OCI-M2 (cell line): ENCODE results near the gene HSD3B1.

Experiments
- DNase-seq: peaks from one replicate; lab custom pipeline; 2025; ENCODE audit not compliant: unreplicated experiment; lab: John Stamatoyannopoulos, UW

The HSD3B1 gene

GRCh38 chr1:119506941-119507340 lies at the start of gene HSD3B1:
TSS of gene HSD3B1 (plus strand) at chr1:119507210. CDS start at chr1:119507477, 267 bp downstream.
- no peak for DNase-seq

GRCh38 chr1:119462964-119463363 lies 44.0 kb upstream of the HSD3B1 start:
- no peak for DNase-seq

DNA sequence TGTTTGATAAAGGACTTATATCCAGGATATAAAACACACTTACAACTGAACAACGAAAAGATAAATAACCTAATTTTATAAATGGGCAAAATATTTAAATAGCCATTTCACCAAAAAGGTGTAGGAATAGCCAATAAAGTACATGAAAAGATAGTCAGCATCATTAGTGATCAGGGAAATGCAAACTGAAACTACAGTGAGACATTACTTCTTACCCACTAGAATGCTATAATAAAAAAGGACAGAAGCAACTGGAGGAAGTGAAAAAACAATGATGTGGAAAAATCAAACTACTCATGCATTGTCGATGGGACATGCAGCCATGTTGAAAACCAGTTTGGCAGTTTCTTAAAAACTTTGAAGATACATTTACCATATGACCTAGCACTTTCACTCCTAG lies 43.4 kb upstream of the HSD3B1 start:
- DNase-seq, result no peak

DNA sequence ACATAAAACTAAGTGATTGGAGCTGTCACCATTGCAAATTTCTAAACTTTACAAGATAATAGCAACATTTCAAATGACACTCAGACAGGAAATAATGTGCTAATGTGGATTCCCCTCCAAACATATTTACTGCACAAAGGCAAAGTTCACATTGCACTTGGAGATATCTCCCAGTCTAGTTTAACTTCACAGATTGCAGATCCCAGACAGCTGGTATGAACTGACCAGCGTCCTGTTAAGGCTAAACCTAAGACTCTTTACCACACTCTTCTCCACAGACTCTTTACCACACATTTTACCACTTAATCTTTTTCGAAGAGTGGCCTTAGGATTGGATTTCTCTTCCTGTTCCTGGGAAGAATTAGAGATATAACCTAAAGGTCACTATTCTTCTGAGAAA lies 40.6 kb upstream of the HSD3B1 start:
- no peak for DNase-seq

GRCh38 chr1:119467219-119467618 lies 39.8 kb upstream of the HSD3B1 start:
- DNase-seq, result no peak

- no peak for DNase-seq
Observed at GRCh38 chr1:119467857-119468668, 38.9 kb upstream of the HSD3B1 start.

DNA sequence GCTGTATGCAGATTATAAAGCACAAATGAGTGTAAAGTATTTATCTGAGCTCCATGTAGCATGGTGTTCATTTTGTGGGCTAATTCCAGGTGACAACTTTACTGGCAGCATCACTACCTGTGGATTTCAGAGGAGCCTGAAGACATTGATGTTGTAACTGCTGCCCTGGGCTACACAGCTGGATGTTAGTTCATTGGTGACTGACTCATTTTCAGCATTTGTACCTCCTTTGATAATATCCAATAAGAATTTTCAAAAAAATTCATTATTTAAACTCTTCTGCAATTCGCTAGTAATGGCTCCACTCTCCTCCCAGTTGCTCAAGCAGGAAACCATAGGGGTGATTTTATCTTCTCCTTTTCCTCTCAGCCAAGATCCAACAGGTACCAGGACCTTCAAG lies 37.3 kb upstream of the HSD3B1 start:
- DNase-seq, result no peak

GRCh38 chr1:119470377-119470776 lies 36.6 kb upstream of the HSD3B1 start:
- no peak for DNase-seq

DNA sequence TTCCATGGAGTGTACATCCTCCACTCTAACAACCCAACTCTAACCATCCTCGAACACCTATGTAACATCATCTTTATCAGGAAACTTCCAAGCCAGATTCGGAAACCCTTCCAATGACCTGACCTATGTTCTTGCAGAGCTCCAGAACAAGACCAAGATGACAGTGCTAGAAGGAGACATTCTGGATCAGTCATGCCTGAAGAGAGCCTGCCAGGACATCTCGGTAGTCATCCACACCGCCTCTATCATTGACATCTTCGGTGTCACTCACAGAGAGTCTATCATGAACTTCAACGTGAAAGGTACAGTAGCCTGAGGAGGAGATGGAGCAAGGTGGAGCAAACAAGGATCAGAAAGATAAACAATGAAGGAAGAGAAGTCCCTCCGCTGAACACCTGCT lies 36.1 kb upstream of the HSD3B1 start:
- no peak for DNase-seq

- no peak for DNase-seq
Observed at GRCh38 chr1:119471566-119471965, 35.4 kb upstream of the HSD3B1 start.

DNA sequence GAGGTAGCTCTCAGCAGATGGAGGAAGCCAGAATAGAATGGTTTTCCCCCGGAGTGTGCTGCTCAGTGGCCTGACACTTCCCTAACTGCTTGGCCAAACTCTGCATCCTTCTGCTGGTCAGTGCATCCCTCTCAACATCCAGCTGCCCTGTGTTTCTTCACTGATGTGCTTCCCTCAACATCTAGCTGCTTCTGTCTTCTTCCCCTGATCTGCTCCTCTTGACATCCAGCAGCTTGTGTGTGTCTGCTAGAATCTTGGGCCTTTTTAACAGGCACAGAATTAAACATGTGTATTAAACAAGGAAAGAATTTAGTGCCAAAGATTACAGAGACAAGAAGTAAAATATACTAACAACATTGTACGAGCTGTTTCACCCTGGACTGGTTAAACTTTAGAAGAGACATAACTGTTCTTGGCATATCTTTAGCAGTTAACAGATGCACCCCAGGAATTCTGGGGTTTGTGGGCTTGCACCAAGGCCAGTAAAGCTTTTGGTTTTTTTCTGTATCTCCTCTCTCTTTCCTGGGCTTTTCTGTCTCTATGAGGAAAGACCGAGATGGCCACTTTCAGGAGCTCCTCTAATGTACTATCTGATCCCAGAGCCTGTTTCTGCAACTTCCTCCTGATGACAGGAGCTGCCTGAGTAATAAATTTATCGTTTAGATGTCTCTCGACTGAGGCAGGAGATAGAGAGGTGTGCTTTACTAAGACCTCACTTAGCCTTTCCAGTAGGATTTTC lies 34.8 kb upstream of the HSD3B1 start:
- no peak for DNase-seq

- DNase-seq, result no peak
Observed at GRCh38 chr1:119472819-119473175, 34.2 kb upstream of the HSD3B1 start.

DNA sequence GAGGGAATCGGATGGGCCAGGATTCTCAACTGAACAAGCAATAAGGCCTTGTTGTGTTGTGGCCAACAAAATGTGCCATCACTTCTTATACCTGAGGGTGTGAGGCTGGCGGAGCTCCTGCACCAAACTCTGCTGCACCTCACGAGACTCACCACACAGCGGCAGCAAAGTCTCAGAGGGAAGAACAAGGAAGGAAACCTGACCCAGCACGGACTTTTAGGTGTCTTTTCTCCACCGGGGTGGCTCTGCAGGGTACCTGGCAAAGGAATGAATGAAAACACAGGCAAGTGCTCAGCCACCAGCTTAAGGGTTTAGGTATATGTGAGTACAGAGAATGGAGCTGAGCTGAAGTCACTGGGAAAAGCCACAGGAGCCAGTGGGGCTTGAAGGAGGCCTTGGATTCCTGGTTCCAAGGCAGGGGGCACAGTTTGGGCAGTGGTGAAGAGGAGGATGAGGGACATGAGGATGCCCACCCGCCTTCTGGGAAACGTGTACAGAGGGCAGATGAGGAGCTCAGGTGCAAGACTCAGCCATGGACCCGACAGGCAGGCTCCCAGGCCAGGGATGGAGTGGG lies 31.1 kb upstream of the HSD3B1 start:
- DNase-seq, result no peak

GRCh38 chr1:119477710-119478109 lies 29.3 kb upstream of the HSD3B1 start:
- DNase-seq, result no peak

DNA sequence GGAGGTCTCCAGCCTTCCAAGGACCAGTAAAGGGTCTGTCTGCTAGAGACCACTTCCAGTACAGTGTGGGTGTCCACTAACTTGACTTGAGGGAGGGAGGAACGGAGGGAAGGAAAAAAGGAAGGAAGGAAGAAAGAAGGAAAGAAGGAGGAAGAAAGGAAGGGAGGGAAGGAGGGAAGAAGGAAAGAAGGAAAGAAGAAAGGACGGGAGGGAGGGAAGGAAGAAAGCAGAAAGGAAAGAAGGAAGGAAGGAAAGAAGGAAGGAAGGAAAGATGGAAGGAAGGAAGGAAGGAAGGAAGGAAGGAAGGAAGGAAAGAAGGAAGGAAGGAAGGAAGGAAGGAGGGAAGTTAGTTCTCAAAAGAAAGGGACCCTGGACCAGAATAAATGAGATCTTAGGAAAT lies 26.8 kb upstream of the HSD3B1 start:
- DNase-seq, result no peak

- DNase-seq, result no peak
Observed at GRCh38 chr1:119481951-119482350, 25.1 kb upstream of the HSD3B1 start.

- no peak for DNase-seq
Observed at GRCh38 chr1:119482517-119483425, 24.2 kb upstream of the HSD3B1 start.

- no peak for DNase-seq
Observed at GRCh38 chr1:119483441-119484200, 23.4 kb upstream of the HSD3B1 start.

GRCh38 chr1:119485201-119485600 lies 21.8 kb upstream of the HSD3B1 start:
- DNase-seq, result no peak

DNA sequence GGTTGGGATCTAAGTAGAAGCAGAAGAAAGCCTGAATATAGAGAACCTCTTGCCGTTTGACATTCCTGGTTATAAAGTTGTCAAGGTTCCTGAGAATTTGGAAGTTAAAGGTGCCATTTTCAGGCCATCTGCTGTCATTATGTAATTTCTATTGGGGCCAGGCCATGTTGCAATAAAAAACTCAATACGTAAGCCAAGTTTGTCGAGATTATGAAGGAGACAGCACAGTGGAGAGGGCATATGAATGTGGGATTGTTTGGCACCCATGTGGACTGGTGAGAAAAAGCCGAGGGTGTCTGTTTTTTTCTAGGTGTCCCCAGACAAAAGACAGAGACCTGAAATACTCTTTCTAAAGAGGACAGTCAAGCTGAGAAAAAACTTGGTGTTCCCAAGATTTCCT lies 18.8 kb upstream of the HSD3B1 start:
- no peak for DNase-seq
